GM12801 (cell line): ENCODE data around the gene RFC3.

Source experiments
- TF ChIP-seq, protein P1 (sequence below): IDR thresholded peaks from one replicate; pipeline ENCODE4 v1.5.1; 2011; ENCODE audit warnings: control low read depth; ENCODE audit not compliant: insufficient read length; ENCODE audit errors: extremely low read depth

RFC3 gene

GRCh38 chr13:33816912-33817311 is 1.0 kb upstream of the RFC3 start:
- TF ChIP-seq, protein P1, sequence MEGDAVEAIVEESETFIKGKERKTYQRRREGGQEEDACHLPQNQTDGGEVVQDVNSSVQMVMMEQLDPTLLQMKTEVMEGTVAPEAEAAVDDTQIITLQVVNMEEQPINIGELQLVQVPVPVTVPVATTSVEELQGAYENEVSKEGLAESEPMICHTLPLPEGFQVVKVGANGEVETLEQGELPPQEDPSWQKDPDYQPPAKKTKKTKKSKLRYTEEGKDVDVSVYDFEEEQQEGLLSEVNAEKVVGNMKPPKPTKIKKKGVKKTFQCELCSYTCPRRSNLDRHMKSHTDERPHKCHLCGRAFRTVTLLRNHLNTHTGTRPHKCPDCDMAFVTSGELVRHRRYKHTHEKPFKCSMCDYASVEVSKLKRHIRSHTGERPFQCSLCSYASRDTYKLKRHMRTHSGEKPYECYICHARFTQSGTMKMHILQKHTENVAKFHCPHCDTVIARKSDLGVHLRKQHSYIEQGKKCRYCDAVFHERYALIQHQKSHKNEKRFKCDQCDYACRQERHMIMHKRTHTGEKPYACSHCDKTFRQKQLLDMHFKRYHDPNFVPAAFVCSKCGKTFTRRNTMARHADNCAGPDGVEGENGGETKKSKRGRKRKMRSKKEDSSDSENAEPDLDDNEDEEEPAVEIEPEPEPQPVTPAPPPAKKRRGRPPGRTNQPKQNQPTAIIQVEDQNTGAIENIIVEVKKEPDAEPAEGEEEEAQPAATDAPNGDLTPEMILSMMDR, result no peak

DNA sequence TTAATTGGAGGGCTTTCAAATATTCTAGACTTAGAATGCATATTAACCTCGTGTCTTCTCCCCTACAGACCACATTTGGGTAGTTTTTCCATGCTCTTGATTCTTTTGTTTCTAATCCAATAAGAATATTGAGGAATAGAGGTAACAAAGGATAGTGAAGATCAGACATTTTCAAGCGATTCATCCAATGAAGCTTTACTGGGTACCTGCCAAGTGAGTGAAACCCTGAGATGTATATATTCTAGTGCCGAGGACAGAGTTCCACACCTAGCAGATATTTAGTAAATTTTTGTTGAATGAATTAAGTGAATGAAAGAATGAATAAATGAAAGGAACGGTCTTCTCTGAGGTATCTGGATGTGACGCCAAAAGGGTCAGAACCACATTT is 442 bp upstream of the RFC3 start:
- TF ChIP-seq, protein P1, result no peak

- TF ChIP-seq, protein P1, result no peak
These were observed 7.1 kb downstream of the RFC3 start for GRCh38 chr13:33825083-33825482.

DNA sequence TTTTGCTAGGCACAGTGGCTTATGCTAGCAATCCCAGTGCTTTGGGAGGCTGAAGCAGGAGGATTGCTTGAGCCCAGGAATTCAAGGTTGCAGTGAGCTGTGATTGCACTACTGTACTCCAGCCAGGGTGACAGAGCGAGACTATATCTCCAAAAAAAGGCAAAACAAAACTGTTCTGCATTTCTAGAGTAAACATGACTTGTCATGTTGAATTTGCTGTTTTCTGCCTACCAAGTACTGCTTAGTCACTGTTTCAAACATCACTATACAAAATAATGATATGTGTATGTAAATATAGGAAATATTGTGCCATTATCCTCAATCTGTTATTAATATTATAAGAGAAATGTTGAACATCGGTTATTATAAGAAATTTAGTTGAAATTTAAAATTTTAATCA is 9.2 kb downstream of the RFC3 start:
- TF ChIP-seq, protein P1, result no peak

GRCh38 chr13:33828431-33829129 is 10.6 kb downstream of the RFC3 start:
- TF ChIP-seq, protein P1, result no peak

DNA sequence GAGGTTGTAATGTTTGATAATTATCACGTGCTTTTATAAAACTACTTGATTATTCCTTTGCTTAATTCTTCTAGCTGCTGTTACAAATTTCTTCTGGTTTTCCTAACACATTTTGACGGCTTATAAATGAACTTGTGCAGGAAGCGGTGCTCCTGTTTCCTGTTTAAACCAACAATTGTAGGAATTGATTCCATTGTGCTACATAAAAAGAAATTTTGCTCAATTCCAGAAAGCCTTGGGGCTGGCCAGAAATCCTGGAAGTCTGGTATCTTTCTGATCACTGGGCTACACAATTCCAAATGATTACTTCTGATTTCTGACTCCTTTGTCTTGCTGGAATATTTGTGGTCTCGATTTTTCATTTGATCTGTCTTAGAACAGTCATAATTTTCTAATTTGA is 14.9 kb downstream of the RFC3 start:
- TF ChIP-seq, protein P1, result no peak

DNA sequence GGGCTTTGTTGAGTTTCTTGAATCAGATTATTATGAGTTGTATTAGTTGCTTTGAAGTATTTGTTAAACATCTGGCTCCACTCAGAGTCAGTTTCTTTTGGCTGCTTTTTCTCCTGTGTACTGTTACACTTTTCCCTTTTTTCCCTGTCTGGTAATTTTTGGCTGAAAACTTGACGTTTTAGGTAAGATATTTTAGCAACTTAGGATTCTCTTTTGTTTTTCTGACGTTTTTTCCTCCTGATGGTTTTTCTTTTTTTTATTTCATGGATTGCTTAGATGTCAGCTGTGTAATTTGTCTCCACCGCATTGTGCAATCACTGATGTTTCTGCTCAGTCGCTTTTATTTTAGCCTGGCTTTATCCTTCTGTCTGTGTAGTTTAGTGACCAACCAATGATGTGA is 20.7 kb downstream of the RFC3 start:
- TF ChIP-seq, protein P1, result no peak
